K562 (cell line): ENCODE measurements around the gene ACSBG1.

Experiments
- EP300 ChIP-seq: IDR thresholded peaks from 2 replicates; pipeline ENCODE4 v1.6.1; 2012; ENCODE audit warnings: low read length, improper control_type of control experiment
- POLR2A ChIP-seq: fragments of 450-650 bp; conservative IDR thresholded peaks from 2 replicates; pipeline ENCODE4 v1.6.1; 2016
- SREBF2 ChIP-seq: sonication (generic); formaldehyde crosslinking; IDR thresholded peaks from 2 replicates; pipeline ENCODE4 v1.4.0; 2020; ENCODE audit warnings: mild to moderate bottlenecking, missing genetic modification reagents
- TEAD4 ChIP-seq, 2 experiments: sonication (generic) in 1 of 2; formaldehyde crosslinking in 1 of 2; IDR thresholded peaks; 2 replicates each; pipeline versions ENCODE4 v1.6.1 to v1.8.0; 2012 to 2022; ENCODE audit warnings: borderline replicate concordance in 1 of 2, inconsistent platforms in 1 of 2, low read length in 1 of 2, mild to moderate bottlenecking in 1 of 2, missing genetic modification reagents in 1 of 2
- THRA ChIP-seq: fragments of 450-650 bp; IDR thresholded peaks from 2 replicates; pipeline ENCODE4 v1.6.1; 2017; ENCODE audit warnings: mild to moderate bottlenecking, moderate library complexity
- ZBED1 ChIP-seq: IDR thresholded peaks from 2 replicates; pipeline ENCODE4 v1.6.1; 2014
- ZHX1 ChIP-seq: fragments of 150-350 bp; conservative IDR thresholded peaks from 2 replicates; pipeline ENCODE4 v1.6.1; 2014; ENCODE audit warnings: low read length
- ZNF398 ChIP-seq: fragments of 250-450 bp; sonication (Bioruptor Pico); IDR thresholded peaks from 2 replicates; pipeline ENCODE4 v1.8.0; 2021; ENCODE audit warnings: moderate library complexity, mild to moderate bottlenecking, inconsistent platforms
- ZNF551 ChIP-seq: fragments of 250-450 bp; sonication (Bioruptor Pico); IDR thresholded peaks from 2 replicates; pipeline ENCODE4 v1.5.0; 2021; ENCODE audit warnings: mild to moderate bottlenecking, moderate library complexity
- ZNF76 ChIP-seq: fragments of 250-450 bp; sonication (Bioruptor Pico); IDR thresholded peaks from 2 replicates; pipeline ENCODE4 v1.4.0; 2020; ENCODE audit warnings: mild to moderate bottlenecking, moderate library complexity, borderline replicate concordance

- TF ChIP-seq TEAD4 (IDR thresholded peaks at IDR 0.05; ENCODE audit: low read length) = no peak
- TF ChIP-seq TEAD4 (CRISPR knock-in tag; IDR thresholded peaks at IDR 0.05; ENCODE audit: borderline replicate concordance) = no peak
- TF ChIP-seq ZBED1 = no peak
- no peak for TF ChIP-seq ZNF398 (CRISPR knock-in tag)
- TF ChIP-seq THRA = no peak
- TF ChIP-seq SREBF2 = no peak
- no peak for TF ChIP-seq EP300
- no peak for TF ChIP-seq ZNF76 (CRISPR knock-in tag)
- TF ChIP-seq ZNF551 = no peak
- no peak for TF ChIP-seq POLR2A
- no peak for TF ChIP-seq ZHX1
Measured at GRCh38 chr15:78203346-78204225, 30.8 kb downstream of the ACSBG1 start.
